GM19193 (cell line): ENCODE data around the gene LYPD6B.

Experiments used
- POLR2A ChIP-seq: IDR thresholded peaks from 4 replicates; pipeline ENCODE4 v1.6.1; 2011; ENCODE audit not compliant: insufficient read depth, insufficient read length; ENCODE audit errors: extremely low read depth

The LYPD6B gene

DNA sequence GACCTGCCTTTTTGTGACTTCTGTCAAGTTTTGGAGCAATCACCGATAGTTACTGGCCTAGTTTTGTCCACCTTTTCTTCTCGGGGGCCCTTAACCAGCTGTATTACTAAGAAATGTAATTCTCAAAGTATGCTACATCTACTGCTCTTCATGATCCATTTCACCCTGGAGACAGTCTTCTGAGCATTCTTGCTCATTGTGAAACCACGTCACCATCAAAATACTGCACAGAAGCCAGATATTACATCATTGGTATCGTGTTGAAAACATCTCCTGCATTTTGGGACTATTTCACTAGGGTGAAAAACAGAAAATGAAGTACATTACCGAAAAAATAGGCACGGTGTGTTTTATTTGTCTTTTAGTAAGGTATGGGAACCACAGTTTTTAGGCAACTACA, 11.7 kb downstream of the LYPD6B start:
- no peak for TF ChIP-seq POLR2A

DNA sequence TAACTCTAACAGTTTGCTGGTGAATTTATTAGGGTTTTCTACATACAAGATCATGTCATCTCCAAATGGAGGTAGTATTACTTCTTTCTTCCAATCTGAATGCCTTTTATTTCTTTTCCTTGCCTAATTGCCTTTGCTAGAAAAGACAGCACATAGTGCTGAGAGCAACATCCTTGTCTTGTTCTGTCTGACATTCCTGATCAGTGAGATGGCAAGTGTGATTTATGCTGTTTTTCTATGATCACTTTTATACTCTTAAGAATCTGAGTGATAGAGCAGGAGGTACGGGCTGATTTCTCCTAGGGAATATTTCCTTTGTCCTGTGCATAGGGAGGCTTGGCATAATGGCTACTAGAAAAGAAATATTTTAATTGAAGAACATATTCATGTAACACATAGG, 17.3 kb downstream of the LYPD6B start:
- TF ChIP-seq POLR2A: no peak

DNA sequence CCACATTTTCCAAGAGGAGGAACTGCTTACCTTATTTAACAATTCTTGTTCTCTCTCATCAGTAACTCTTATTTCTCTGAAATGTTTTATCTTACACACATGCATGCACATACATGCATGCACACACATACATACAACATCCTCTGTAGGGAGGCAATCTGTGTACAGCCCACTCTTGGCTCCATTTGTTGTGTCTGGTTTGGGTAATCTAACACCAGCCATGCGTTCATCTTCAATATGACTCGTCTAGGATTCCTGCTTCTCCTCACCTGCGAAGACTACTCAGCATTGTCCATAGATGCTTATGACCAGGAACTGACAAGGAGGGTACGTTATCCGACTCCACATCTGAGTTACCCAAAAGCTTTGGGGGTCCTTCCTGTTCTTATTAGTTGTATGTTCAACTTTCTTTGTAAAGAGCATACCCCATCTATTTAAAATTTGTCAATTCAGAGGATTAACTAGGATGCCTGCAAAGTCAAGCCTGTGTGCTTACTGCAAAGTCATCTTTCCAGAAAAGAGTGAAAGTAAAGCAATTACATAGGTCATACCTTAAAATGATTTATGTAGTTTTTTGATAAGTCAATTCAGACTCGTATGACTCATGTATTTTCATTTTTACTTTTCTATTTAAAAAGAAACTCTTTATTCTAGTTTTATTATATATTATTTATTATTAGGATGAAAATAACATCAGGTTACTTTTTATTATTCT, 18.2 kb downstream of the LYPD6B start:
- TF ChIP-seq POLR2A: no peak

DNA sequence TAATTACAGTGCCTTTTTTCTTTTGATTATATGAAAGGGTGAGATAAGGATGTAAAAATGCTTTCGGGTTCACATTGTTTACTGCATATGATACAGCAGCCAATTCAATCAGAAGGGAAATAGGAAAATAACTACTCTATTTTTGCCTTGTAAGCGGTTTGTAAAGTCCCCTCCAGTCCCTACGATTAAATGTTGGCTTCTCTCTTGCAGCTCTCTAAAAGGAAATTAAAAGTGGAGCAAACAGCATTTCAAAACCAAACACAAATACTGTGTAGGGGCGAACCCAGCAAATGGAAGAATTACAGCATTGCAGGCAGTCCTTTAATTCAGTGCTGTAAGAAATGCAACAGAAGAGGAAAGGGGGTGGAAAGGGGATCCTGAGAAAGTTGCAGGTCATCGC, 18.9 kb downstream of the LYPD6B start:
- no peak for TF ChIP-seq POLR2A

DNA sequence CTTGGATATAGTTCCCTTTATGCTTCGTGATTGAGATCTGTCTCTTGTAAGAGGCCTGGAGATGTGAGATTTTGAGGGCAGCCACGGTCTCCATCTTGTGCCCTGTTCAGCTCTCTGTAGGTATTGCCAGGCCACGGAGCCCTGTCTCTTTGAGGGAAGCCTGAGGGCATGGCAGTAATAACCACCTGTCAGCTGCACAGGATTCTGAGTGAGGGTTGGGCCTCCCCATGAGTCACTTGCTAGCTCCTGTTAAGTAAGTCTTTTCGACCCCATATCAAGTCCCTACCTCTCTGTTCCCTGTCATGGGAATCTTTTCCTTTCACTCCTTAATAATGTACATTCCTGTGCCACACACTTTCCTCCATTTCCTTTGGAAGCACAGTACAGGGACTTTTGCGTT, 20.4 kb downstream of the LYPD6B start:
- no peak for TF ChIP-seq POLR2A

DNA sequence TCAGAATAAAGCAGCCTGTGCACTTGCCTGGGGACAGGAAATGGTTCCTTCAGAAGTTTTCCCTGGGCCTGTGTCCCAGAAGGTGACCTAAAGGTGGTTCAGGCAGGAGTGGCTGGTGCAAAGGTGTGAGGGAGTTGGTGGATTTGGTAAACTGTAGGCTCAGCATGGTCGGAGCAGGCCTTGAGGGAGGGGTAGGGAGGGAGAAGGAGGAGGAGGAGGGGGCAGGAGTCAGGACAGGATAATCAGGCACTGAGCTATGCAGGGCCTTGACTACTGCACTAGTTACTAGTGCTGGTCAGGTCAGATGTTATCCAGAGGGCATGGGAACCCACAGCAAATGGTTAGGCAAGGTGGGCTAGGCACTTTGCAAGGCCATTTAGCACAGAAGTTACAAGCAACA, 21.3 kb downstream of the LYPD6B start:
- TF ChIP-seq POLR2A: no peak

DNA sequence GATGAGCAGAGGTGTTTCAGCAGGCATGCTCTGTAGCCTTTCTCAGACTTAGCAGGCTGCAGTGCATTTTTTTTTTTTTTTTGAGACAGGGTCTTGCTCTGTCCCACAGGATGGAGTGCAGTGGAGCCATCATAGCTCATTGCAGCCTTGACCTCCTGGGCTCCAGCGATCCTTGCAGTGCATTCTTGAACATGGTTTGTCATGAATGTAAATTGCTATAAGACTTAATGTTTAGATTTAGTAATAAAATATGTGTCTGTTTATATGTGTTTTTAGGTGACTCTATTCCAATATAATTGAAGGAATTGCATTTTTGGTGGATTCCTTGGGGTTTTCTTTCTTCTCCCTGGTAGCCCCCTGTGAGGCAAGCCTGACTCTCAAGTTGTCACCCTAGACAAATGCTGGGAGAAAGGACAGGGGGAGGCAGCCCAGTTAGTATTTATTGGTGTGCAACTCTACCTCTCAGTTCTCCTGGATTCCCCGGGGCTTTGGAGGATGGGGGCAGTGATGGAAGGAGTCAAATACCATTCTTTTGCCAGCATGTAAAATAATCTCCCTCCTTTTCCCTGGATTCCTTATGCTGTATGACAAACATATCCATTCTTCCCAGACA, 22.7 kb downstream of the LYPD6B start:
- TF ChIP-seq POLR2A: no peak

DNA sequence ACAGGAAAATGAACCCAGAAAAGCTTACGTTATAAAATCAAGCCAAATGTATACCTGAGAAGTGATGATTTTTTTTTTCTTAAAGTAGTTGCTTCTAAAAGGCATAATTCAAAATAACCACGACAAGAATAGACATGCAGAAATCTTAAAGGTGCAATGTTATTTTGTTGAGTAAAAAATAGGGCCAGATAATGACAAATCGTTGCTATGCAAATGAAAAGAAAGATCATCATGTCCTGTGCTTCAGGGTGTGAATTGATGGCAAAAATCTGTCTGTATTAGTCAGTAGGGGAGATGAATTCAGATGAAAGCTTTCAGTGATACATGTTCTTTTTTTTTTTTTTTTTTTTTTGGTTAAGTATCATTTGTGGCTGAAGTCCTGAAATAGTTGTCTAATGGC, 24.0 kb downstream of the LYPD6B start:
- TF ChIP-seq POLR2A: no peak

DNA sequence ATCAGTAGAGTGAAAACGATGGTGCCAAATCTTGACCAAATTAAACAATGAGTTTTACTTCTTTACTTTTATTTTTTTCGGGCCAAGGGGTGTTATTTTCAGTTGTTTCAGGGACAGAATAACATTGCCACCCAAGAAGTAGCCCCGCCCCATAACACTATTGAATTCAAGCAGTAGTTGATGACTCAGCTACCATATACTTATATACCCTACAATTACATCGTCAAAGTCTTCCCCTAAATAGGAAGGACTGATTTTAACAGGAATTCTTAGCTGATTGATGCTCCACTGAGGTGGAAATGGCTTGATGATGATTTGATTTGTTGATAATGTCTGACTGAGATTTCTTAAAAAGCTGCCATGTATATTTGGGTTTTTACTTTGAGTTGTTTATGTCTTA, 24.7 kb downstream of the LYPD6B start:
- no peak for TF ChIP-seq POLR2A

DNA sequence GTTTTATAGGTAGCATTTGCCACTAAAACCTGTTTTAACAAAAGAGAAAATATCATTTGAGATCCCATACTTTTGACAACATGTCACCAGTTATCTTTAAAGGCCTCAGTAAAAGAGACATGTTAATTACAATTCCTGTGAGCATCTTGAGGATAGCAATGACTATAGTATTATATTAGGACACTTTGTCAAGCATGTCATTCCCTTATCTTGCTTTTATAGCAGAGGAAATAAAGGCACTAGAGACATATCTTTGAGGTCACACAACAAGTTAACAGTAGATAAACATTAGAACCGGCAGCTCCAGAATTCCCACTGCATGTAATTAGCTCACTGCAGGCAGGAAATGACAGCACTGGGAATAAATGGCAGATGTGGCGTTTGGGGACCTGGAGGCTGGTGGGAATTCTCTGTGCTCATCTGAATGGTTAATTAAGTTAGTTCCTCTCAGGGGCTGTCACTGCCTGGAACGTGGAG, 25.9 kb downstream of the LYPD6B start:
- TF ChIP-seq POLR2A: no peak

DNA sequence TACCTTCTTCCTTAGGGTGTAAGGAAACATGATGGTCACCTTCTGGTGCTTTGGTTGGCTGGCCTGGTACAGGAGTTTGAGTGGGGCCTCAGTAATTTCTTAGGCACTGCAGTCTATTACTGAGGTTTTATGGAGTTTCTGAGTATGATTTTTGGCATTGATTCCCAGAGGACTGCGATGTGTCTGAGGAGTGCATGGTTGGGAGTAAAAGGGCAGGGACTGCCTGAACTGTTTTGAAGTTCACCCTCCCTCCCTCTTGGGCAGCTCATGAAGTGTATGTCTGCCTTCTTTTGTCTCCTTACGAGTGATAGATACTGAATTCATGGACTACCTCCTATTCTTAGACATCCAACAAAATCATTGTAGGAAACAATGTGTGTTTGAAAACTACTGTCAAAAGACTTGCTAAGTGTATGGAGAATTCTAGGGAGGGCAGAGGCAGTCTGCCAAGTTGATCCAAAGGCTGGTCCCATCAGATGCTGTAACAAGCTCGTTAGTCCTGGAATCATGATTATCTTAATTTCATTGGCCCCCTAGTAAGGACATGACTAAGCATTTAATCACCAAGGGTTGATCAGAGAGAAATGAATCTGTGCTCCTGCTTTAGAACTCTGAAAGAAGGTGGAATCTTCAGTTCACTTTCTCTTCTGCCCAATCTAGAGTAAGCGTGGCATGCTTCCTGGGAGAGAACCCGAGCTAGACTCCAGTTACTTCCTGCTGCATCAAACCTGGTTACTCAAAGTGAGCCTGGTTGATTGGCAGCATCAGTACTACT, 26.5 kb downstream of the LYPD6B start:
- no peak for TF ChIP-seq POLR2A

DNA sequence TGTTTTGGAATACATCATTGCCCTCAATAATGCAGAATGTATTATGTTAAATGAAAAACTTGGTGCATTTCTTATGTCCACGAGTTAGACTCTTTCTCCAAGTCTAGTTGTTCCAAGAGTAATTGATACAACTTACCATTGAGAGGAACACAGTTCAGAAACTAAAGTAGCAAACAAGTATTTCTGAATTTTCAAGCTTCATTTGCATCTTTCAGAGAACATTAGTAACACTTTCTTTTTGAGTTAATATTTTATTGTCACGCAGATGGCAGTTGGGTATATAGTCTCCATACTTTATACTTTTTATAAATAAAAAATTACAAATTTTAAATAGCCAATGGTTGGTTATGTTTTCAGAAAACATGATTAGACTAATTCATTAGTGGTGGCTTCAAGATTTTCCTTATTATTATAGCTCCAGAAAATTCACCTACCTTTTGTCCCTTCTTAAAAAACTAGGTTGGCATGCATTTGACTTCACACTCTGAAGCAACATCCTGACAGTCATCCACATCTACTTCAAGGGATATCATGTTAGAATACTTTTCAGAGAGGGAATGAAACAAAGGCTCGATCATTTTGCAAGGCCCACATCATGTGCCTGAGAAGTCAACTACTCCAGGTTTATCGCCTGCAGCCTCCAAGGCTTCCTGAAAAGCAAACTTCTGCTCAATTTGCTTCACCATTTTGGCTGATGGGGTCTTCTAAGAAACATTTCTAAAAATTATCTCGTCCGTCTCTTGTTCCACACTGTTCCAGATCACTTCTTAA, 29.9 kb downstream of the LYPD6B start:
- TF ChIP-seq POLR2A: no peak

DNA sequence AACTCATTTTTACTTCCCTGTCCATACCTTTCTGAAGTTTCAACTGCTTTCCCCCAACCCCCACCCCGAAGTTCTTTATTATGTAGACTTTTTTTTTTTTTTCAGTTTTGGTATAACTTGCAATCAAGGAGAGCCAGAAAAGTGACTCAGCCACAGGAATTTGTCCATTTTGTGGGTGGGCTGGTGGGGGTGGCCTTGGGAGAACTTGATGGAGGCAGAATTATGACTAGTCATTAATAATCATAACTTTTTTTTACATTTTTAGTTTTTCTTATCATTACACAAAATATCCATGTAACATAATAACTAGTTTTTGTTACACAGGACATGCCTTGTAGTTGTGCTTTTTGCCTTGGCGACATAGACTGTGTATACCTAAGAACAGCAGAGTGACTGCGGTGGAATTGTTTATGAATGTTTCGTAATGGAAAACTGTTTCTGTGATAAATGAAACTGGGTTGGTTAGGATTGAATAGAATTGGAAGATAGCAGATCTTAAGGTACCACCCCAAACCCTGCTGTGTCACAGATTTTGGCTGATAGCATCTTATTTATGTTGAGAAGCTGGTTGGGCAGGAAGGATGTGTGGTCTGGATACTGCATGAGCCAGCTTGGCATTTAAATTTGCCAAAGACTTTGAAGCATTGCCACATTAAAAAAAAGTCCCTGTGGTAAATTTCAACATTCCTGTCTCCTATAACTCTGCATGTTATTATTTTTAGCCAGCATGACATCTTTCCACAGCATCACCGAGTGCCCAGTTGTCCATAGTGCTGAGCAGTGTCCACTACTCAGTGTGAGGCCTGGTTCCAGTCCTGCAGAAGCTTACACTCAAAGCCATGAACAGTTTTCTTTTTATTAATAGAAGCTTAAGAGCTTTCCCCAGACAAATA, 30.7 kb downstream of the LYPD6B start:
- TF ChIP-seq POLR2A: no peak

DNA sequence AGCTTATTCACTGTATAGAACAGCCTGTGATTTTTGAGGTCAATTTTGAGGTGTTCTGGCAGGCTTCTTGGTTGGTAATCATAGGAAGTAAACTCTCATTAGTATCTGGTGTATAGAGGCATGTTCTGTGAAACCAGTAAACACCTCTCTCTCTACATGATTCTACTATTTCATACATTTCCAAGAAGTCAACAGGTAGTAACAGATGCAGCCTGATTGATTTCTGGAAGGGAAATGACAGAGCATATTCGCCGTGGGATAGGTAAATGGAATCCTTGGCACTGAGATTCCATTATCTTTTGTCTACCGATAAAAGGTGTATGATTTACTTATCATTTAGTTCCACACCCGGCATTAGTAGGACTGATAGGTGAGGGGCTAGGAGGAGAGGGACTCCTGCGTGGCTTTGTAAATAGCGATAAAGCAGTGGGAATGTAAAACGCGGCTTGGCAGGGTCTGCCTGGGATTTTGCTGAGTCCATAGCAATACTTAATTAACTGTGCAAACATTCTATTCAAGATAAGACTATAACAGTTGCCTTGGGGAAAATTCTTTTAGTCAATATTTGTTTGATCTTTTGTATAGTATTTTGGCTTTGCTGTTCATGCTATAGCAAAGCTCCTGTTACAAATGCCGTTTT, 32.3 kb downstream of the LYPD6B start:
- no peak for TF ChIP-seq POLR2A
